ENCODE data around the gene CNTNAP2. TPM values are rescaled to one million over a fixed set of nuclear protein-coding genes. Genes with fewer than 3 reads are reported as not detected.

The CNTNAP2 gene
- total RNA-seq, 4 donors from 2014 or later: 0.91 to 16.0 TPM; not detected in 2

- DNase-seq: no peak
Measured at GRCh38 chr7:146424084-146424483, 307.5 kb downstream of the CNTNAP2 start.

GRCh38 chr7:146433501-146433900, 316.9 kb downstream of the CNTNAP2 start:
- H3K9me3 ChIP-seq: no peaks in the 10 kb centered on the region
- H3K4me3 ChIP-seq: no peak overlapping the region
- no peak for DNase-seq
- no peaks in the 10 kb centered on the region for H3K36me3 ChIP-seq
- TF ChIP-seq CTCF (IDR thresholded peaks at IDR 0.05) (no peak), POLR2A (IDR thresholded peaks at IDR 0.05) (no peak)
- H3K4me1 ChIP-seq: no peaks in the 10 kb centered on the region
- intact Hi-C loops (cut with DNase I; ENCODE audit: low total_unique reads): no loop called here
- no peaks in the 10 kb centered on the region for H3K27me3 ChIP-seq
- H3K27ac ChIP-seq: no peak overlapping the region

More at GRCh38 chr7:146424084-146424483, 307.5 kb downstream of the CNTNAP2 start:
- Histone ChIP-seq H3K4me3 (no peak overlapping the region), H3K36me3 (no peaks in the 10 kb centered on the region), H3K9me3 (no peaks in the 10 kb centered on the region), H3K4me1 (no peaks in the 10 kb centered on the region), H3K27me3 (no peaks in the 10 kb centered on the region), H3K27ac (no peak overlapping the region)
- intact Hi-C loops (cut with DNase I; ENCODE audit: low total_unique reads): no loop called here
- TF ChIP-seq POLR2A (IDR thresholded peaks at IDR 0.05): no peak
- no peak for TF ChIP-seq CTCF (IDR thresholded peaks at IDR 0.05)

- no peak overlapping the region for H3K27ac ChIP-seq
- no peaks in the 10 kb centered on the region for H3K4me1 ChIP-seq
- no peak overlapping the region for H3K4me3 ChIP-seq
- intact Hi-C loops (cut with DNase I; ENCODE audit: low total_unique reads): no loop called here
- H3K9me3 ChIP-seq: no peaks in the 10 kb centered on the region
- TF ChIP-seq CTCF (IDR thresholded peaks at IDR 0.05) (no peak), POLR2A (IDR thresholded peaks at IDR 0.05) (no peak)
- no peak for DNase-seq
- H3K36me3 ChIP-seq: no peaks in the 10 kb centered on the region
- no peaks in the 10 kb centered on the region for H3K27me3 ChIP-seq
Measured at GRCh38 chr7:146443102-146443501, 326.5 kb downstream of the CNTNAP2 start.

GRCh38 chr7:146449625-146450024, 333.0 kb downstream of the CNTNAP2 start:
- no peaks in the 10 kb centered on the region for H3K27me3 ChIP-seq
- no peaks in the 10 kb centered on the region for H3K36me3 ChIP-seq
- H3K9me3 ChIP-seq: no peaks in the 10 kb centered on the region
- no peak overlapping the region for H3K27ac ChIP-seq
- H3K4me1 ChIP-seq: no peaks in the 10 kb centered on the region
- no peak overlapping the region for H3K4me3 ChIP-seq
- no peak for DNase-seq
- no peak for TF ChIP-seq POLR2A (IDR thresholded peaks at IDR 0.05)
- intact Hi-C loops (cut with DNase I; ENCODE audit: low total_unique reads): no loop called here

- Histone ChIP-seq H3K9me3 (no peaks in the 10 kb centered on the region), H3K4me3 (no peak overlapping the region), H3K27ac (no peak overlapping the region), H3K27me3 (no peaks in the 10 kb centered on the region), H3K4me1 (no peaks in the 10 kb centered on the region), H3K36me3 (no peaks in the 10 kb centered on the region)
- TF ChIP-seq CTCF (IDR thresholded peaks at IDR 0.05): no peak
- TF ChIP-seq POLR2A (IDR thresholded peaks at IDR 0.05): no peak
- intact Hi-C loops (cut with DNase I; ENCODE audit: low total_unique reads): no loop called here
- no peak for DNase-seq
Measured at GRCh38 chr7:146455091-146455655, 338.6 kb downstream of the CNTNAP2 start.

GRCh38 chr7:146479040-146479439, 362.4 kb downstream of the CNTNAP2 start:
- intact Hi-C loops (cut with DNase I; ENCODE audit: low total_unique reads): no loop called here
- no peak for DNase-seq
- Histone ChIP-seq H3K4me3 (no peak overlapping the region), H3K4me1 (no peaks in the 10 kb centered on the region), H3K27me3 (no peaks in the 10 kb centered on the region), H3K36me3 (no peaks in the 10 kb centered on the region), H3K27ac (no peak overlapping the region), H3K9me3 (no peaks in the 10 kb centered on the region)
- TF ChIP-seq POLR2A (IDR thresholded peaks at IDR 0.05): no peak
- no peak for TF ChIP-seq CTCF (IDR thresholded peaks at IDR 0.05)

All from uterus (tissue), 4 donors.